Measurements from ENCODE around the gene PRSS27.

The PRSS27 gene

GRCh38 chr16:2691491-2692248 is 28.4 kb downstream of the PRSS27 start:
- TF ChIP-seq GATA2 (IDR thresholded peaks at IDR 0.05; ENCODE audit: low read depth, low read length) (no peak), GATA3 (IDR thresholded peaks at IDR 0.05; ENCODE audit: low read depth, low read length) (no peak)

- TF ChIP-seq GATA3 (IDR thresholded peaks at IDR 0.05; ENCODE audit: low read depth, low read length) = no peak
- TF ChIP-seq GATA2 (IDR thresholded peaks at IDR 0.05; ENCODE audit: low read depth, low read length) = no peak
These were observed 29.2 kb downstream of the PRSS27 start for GRCh38 chr16:2690852-2691251.

- no peak for TF ChIP-seq GATA3 (IDR thresholded peaks at IDR 0.05; ENCODE audit: low read depth, low read length)
- TF ChIP-seq GATA2 (IDR thresholded peaks at IDR 0.05; ENCODE audit: low read depth, low read length) = no peak
These were observed 29.8 kb downstream of the PRSS27 start for GRCh38 chr16:2689968-2690801.

GRCh38 chr16:2687531-2688308 is 32.3 kb downstream of the PRSS27 start:
- TF ChIP-seq GATA2 (IDR thresholded peaks at IDR 0.05; ENCODE audit: low read depth, low read length) (no peak), GATA3 (IDR thresholded peaks at IDR 0.05; ENCODE audit: low read depth, low read length) (no peak)

- TF ChIP-seq GATA3 (IDR thresholded peaks at IDR 0.05; ENCODE audit: low read depth, low read length) (no peak), GATA2 (IDR thresholded peaks at IDR 0.05; ENCODE audit: low read depth, low read length) (no peak)
These were observed 33.0 kb downstream of the PRSS27 start for GRCh38 chr16:2686912-2687507.

GRCh38 chr16:2682209-2683021 is 37.6 kb downstream of the PRSS27 start, which contains the start of gene KCTD5:
Gene KCTD5 (plus strand): TSS chr16:2682523. CDS start chr16:2682549, 26 bp downstream.
- TF ChIP-seq GATA2 (IDR thresholded peaks at IDR 0.05; ENCODE audit: low read depth, low read length) = no peak
- no peak for TF ChIP-seq GATA3 (IDR thresholded peaks at IDR 0.05; ENCODE audit: low read depth, low read length)

- no peak for TF ChIP-seq GATA2 (IDR thresholded peaks at IDR 0.05; ENCODE audit: low read depth, low read length)
- TF ChIP-seq GATA3 (IDR thresholded peaks at IDR 0.05; ENCODE audit: low read depth, low read length) = no peak
These were observed 44.3 kb downstream of the PRSS27 start for GRCh38 chr16:2675714-2676113.

GRCh38 chr16:2675021-2675420 is 45.0 kb downstream of the PRSS27 start:
- TF ChIP-seq GATA3 (IDR thresholded peaks at IDR 0.05; ENCODE audit: low read depth, low read length) = no peak
- no peak for TF ChIP-seq GATA2 (IDR thresholded peaks at IDR 0.05; ENCODE audit: low read depth, low read length)

GRCh38 chr16:2673066-2673999 is 46.7 kb downstream of the PRSS27 start:
- no peak for TF ChIP-seq GATA3 (IDR thresholded peaks at IDR 0.05; ENCODE audit: low read depth, low read length)
- TF ChIP-seq GATA2 (IDR thresholded peaks at IDR 0.05; ENCODE audit: low read depth, low read length) = no peak

- TF ChIP-seq GATA3 (IDR thresholded peaks at IDR 0.05; ENCODE audit: low read depth, low read length) (no peak), GATA2 (IDR thresholded peaks at IDR 0.05; ENCODE audit: low read depth, low read length) (no peak)
These were observed 48.3 kb downstream of the PRSS27 start for GRCh38 chr16:2671741-2672140.

- TF ChIP-seq GATA3 (IDR thresholded peaks at IDR 0.05; ENCODE audit: low read depth, low read length) = no peak
- no peak for TF ChIP-seq GATA2 (IDR thresholded peaks at IDR 0.05; ENCODE audit: low read depth, low read length)
These were observed 55.4 kb downstream of the PRSS27 start for GRCh38 chr16:2664574-2664982.
